K562 (cell line): Measurements from ENCODE around the gene PHF19.

Source experiments
- ARNT ChIP-seq, 2 experiments: fragments of 450-650 bp; IDR thresholded peaks; 2 replicates each; pipeline ENCODE4 v1.6.1; 2016; ENCODE audit warnings: mild to moderate bottlenecking in 1 of 2
- CREB5 ChIP-seq: fragments of 250-450 bp; sonication (Bioruptor Pico); IDR thresholded peaks from 2 replicates; pipeline ENCODE4 v1.5.0; 2020; ENCODE audit warnings: mild to moderate bottlenecking
- CTCF ChIP-seq, 3 experiments: IDR thresholded peaks in 2 of 3; conservative IDR thresholded peaks in 1 of 3; 2 replicates each; pipeline ENCODE4 v1.5.1; 2011 to 2012; ENCODE audit warnings: low read length in 3 of 3, mild to moderate bottlenecking in 3 of 3, control low read depth in 2 of 3, improper control_type of control experiment in 1 of 3, inconsistent platforms in 1 of 3, low read depth in 1 of 3, mixed read lengths in 1 of 3, moderate library complexity in 1 of 3; ENCODE audit not compliant: insufficient read depth in 2 of 3
- JUN ChIP-seq, 2 experiments: sonication (generic) in 1 of 2; formaldehyde crosslinking in 1 of 2; IDR thresholded peaks; 2 replicates each; pipeline versions ENCODE4 v1.6.1 to v1.8.0; 2012 to 2022; ENCODE audit warnings: borderline replicate concordance in 2 of 2, mild to moderate bottlenecking in 2 of 2, improper control_type of control experiment in 1 of 2, low read depth in 1 of 2, low read length in 1 of 2, missing genetic modification reagents in 1 of 2
- TF ChIP-seq, protein P1 (sequence below): sonication (generic); formaldehyde crosslinking; IDR thresholded peaks from 2 replicates; pipeline ENCODE4 v1.9.0; 2022; ENCODE audit warnings: mild to moderate bottlenecking, missing genetic modification reagents

GRCh38 chr9:120890320-120891244 is 13.6 kb upstream of the PHF19 start:
- peak; percentile 50; the same call in 1 of the 2 replicates for TF ChIP-seq JUN (IDR thresholded peaks at IDR 0.05; ENCODE audit: borderline replicate concordance, low read depth, low read length)
- TF ChIP-seq JUN (CRISPR knock-in tag; IDR thresholded peaks at IDR 0.05; ENCODE audit: borderline replicate concordance), result no peak
- TF ChIP-seq, protein P1, sequence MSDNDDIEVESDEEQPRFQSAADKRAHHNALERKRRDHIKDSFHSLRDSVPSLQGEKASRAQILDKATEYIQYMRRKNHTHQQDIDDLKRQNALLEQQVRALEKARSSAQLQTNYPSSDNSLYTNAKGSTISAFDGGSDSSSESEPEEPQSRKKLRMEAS (CRISPR knock-in tag), result no peak
- TF ChIP-seq ARNT (IDR thresholded peaks at IDR 0.05), result no peak
- no peak for TF ChIP-seq CREB5 (CRISPR knock-in tag)
- TF ChIP-seq CTCF (IDR thresholded peaks at IDR 0.05 in 2 of 3, conservative IDR thresholded peaks at IDR 0.05 in 1 of 3; ENCODE audit: insufficient read depth in 2 of 3, low read depth in 1 of 3, low read length in 3 of 3), result no peak
